ENCODE data around the gene WASHC1.
"Not testable (repeated sequence)": the region's sequence is repeated elsewhere in the genome, so short reads cannot be mapped to it uniquely, and the experiment has no call there.

WASHC1 gene

GRCh38 chr9:10207-10606 is 19.0 kb downstream of the WASHC1 start:
- not testable (repeated sequence) for H3K27ac ChIP-seq (ENCODE audit: low read depth, low read length); H3K4me1 ChIP-seq (ENCODE audit: insufficient read depth, low read length); H3K9ac ChIP-seq (ENCODE audit: low read length); H3K4me3 ChIP-seq (ENCODE audit: low read depth in 1 of 2, low read length in 2 of 2); H3K27me3 ChIP-seq (ENCODE audit: control insufficient read depth in 1 of 2, insufficient read depth in 2 of 2, low read length in 2 of 2); H3K36me3 ChIP-seq (ENCODE audit: insufficient read depth, low read length); H3K9me3 ChIP-seq (ENCODE audit: low read length)

Data from muscle layer of colon (tissue), 2 donors.